H1 (cell line): Measurements from ENCODE around the gene DUSP7. TPM values are rescaled to one million over a fixed set of nuclear protein-coding genes. Genes with fewer than 3 reads are reported as not detected.

ENCODE experiments used
- CTCF ChIA-PET: fragments of 300-600 bp; sonication (Branson Sonifier 250); formaldehyde crosslinking; loops from one replicate; lab custom pipeline; 2021; ENCODE audit not compliant: partially characterized antibody; lab: Charles Lee
- POLR2A ChIA-PET: fragments of 300-600 bp; sonication (Branson Sonifier 250); formaldehyde crosslinking; loops from one replicate; lab custom pipeline; 2021; ENCODE audit warnings: inconsistent platforms; ENCODE audit not compliant: partially characterized antibody; lab: Charles Lee
- DNase-seq, 2 experiments: peaks; one replicate each; pipeline versions ENCODE4 v3.0.0 to v3.0.0-alpha.2; 2010 to 2022; ENCODE audit warnings: low spot score in 2 of 2, low read depth in 1 of 2, mixed read lengths in 1 of 2
- FAIRE-seq: peaks from 2 replicates; lab custom pipeline; 2011; peaks lifted over from hg19 to GRCh38; lab: Jason Lieb, UNC
- H2AFZ ChIP-seq: 2 replicates; pipeline ENCODE4 v1.8.1; 2012; ENCODE audit warnings: low read length, inconsistent platforms
- H2AK5ac ChIP-seq: 2 replicates; pipeline ENCODE4 v1.6.1; 2013; ENCODE audit warnings: low read depth, low read length
- H2BK120ac ChIP-seq: replicated peaks from 2 replicates; pipeline ENCODE3; 2013; ENCODE audit warnings: low read depth, low read length, inconsistent platforms
- H2BK12ac ChIP-seq: 2 replicates; pipeline ENCODE4 v1.6.1; 2013; ENCODE audit warnings: low read depth, low read length
- H2BK15ac ChIP-seq: 2 replicates; pipeline ENCODE4 v1.6.1; 2013; ENCODE audit warnings: low read length
- H2BK20ac ChIP-seq: 2 replicates; pipeline ENCODE4 v1.6.1; 2013; ENCODE audit warnings: low read length
- H2BK5ac ChIP-seq: 2 replicates; pipeline ENCODE4 v1.6.1; 2013; ENCODE audit warnings: low read depth, low read length
- H3K14ac ChIP-seq: 2 replicates; pipeline ENCODE4 v1.6.1; 2013; ENCODE audit warnings: inconsistent platforms; ENCODE audit not compliant: insufficient read length
- H3K18ac ChIP-seq: 2 replicates; pipeline ENCODE4 v1.6.1; 2013; ENCODE audit warnings: low read length; ENCODE audit errors: extremely low read depth
- H3K23ac ChIP-seq: 2 replicates; pipeline ENCODE4 v1.6.1; 2013; ENCODE audit warnings: inconsistent platforms; ENCODE audit not compliant: insufficient read length
- H3K23me2 ChIP-seq: 2 replicates; pipeline ENCODE4 v1.6.1; 2013; ENCODE audit warnings: low read depth, low read length
- H3K27ac ChIP-seq: 2 replicates; pipeline ENCODE4 v1.6.1; 2011; ENCODE audit warnings: low read depth, low read length, inconsistent platforms
- H3K27me3 ChIP-seq, 4 experiments: replicated peaks in 1 of 4; 1 replicate in 1 of 4; 2 replicates in 3 of 4; pipeline versions ENCODE4 v1.6.1 to v1.8.1; 2011 to 2013; ENCODE audit warnings: low read length in 3 of 4, mild to moderate bottlenecking in 3 of 4, inconsistent platforms in 2 of 4, mixed read lengths in 2 of 4, moderate library complexity in 1 of 4; ENCODE audit not compliant: control insufficient read depth in 3 of 4, insufficient read depth in 3 of 4; ENCODE audit errors: extremely low read depth in 1 of 4
- H3K36me3 ChIP-seq, 4 experiments: 2 replicates each; pipeline versions ENCODE4 v1.6.1 to v1.8.1; 2011 to 2013; ENCODE audit warnings: mild to moderate bottlenecking in 4 of 4, low read length in 3 of 4, moderate library complexity in 2 of 4, control low read depth in 1 of 4, inconsistent platforms in 1 of 4; ENCODE audit not compliant: insufficient read depth in 4 of 4, control insufficient read depth in 2 of 4
- H3K4ac ChIP-seq: replicated peaks from 2 replicates; pipeline ENCODE3; 2013; ENCODE audit warnings: low read length, low read depth, mixed read lengths, inconsistent platforms; ENCODE audit not compliant: insufficient read length
- H3K4me1 ChIP-seq, 4 experiments: replicated peaks in 1 of 4; 1 replicate in 1 of 4; 2 replicates in 3 of 4; pipeline versions ENCODE4 v1.6.1 to v1.8.1; 2011 to 2013; ENCODE audit warnings: low read length in 3 of 4, inconsistent platforms in 2 of 4, mixed read lengths in 1 of 4; ENCODE audit not compliant: insufficient read depth in 4 of 4, control insufficient read depth in 3 of 4
- H3K4me2 ChIP-seq, 2 experiments: 2 replicates each; pipeline versions ENCODE4 v1.6.1 to v1.8.1; 2011 to 2013; ENCODE audit warnings: low read depth in 2 of 2, low read length in 2 of 2, control low read depth in 1 of 2, inconsistent platforms in 1 of 2, mild to moderate bottlenecking in 1 of 2; ENCODE audit not compliant: insufficient read depth in 1 of 2
- H3K4me3 ChIP-seq, 4 experiments: fragments of 200-600, 300-600 bp in 1 of 4; sonication (generic), shearing (Covaris generic), sonication (Bioruptor Twin) in 1 of 4; 2 replicates each; pipeline versions ENCODE4 v1.5.1 to v1.8.1; 2011 to 2016; ENCODE audit warnings: low read length in 4 of 4, low read depth in 3 of 4, control low read depth in 2 of 4, inconsistent platforms in 2 of 4, mild to moderate bottlenecking in 2 of 4, mixed read lengths in 1 of 4, moderate library complexity in 1 of 4; ENCODE audit not compliant: insufficient read depth in 2 of 4; ENCODE audit errors: extremely low read depth in 1 of 4
- H3K56ac ChIP-seq: replicated peaks from 2 replicates; pipeline ENCODE3; 2013; ENCODE audit warnings: low read depth, mild to moderate bottlenecking, mixed read lengths, low read length, inconsistent platforms; ENCODE audit not compliant: insufficient read length
- H3K79me1 ChIP-seq: 2 replicates; pipeline ENCODE4 v1.6.1; 2013; ENCODE audit warnings: low read depth, low read length, control low read depth
- H3K79me2 ChIP-seq, 2 experiments: 2 replicates each; pipeline versions ENCODE4 v1.6.1 to v1.8.1; 2012 to 2013; ENCODE audit warnings: low read length in 2 of 2, mild to moderate bottlenecking in 2 of 2, inconsistent platforms in 1 of 2; ENCODE audit not compliant: insufficient read depth in 2 of 2, control insufficient read depth in 1 of 2
- H3K9ac ChIP-seq, 4 experiments: replicated peaks in 1 of 4; 1 replicate in 1 of 4; 2 replicates in 3 of 4; pipeline versions ENCODE4 v1.6.1 to v1.8.1; 2011 to 2013; ENCODE audit warnings: low read depth in 3 of 4, low read length in 3 of 4, control low read depth in 2 of 4, mild to moderate bottlenecking in 2 of 4, moderate library complexity in 2 of 4, inconsistent platforms in 1 of 4; ENCODE audit errors: extremely low read depth in 1 of 4
- H3K9me3 ChIP-seq, 2 experiments: 2 replicates each; pipeline versions ENCODE4 v1.6.1 to v1.8.1; 2012 to 2013; ENCODE audit warnings: mild to moderate bottlenecking in 2 of 2, moderate library complexity in 2 of 2, control low read depth in 1 of 2, inconsistent platforms in 1 of 2, low read depth in 1 of 2, low read length in 1 of 2, mixed read lengths in 1 of 2; ENCODE audit not compliant: insufficient read depth in 2 of 2
- H4K20me1 ChIP-seq, 2 experiments: replicated peaks in 1 of 2; 2 replicates each; pipeline versions ENCODE3 to v1.8.1; 2011 to 2013; ENCODE audit warnings: inconsistent platforms in 2 of 2, low read length in 2 of 2, mild to moderate bottlenecking in 1 of 2; ENCODE audit not compliant: insufficient read depth in 2 of 2, control insufficient read depth in 1 of 2
- H4K5ac ChIP-seq: 2 replicates; pipeline ENCODE4 v1.6.1; 2013; ENCODE audit warnings: low read length, low read depth, mixed read lengths, inconsistent platforms; ENCODE audit not compliant: insufficient read length
- H4K8ac ChIP-seq: 2 replicates; pipeline ENCODE4 v1.8.0; 2013; ENCODE audit warnings: mild to moderate bottlenecking, moderate library complexity, low read length, inconsistent platforms; ENCODE audit not compliant: insufficient read depth; ENCODE audit errors: extremely low read depth
- H4K91ac ChIP-seq: replicated peaks from 2 replicates; pipeline ENCODE3; 2013; ENCODE audit warnings: low read length, mixed read lengths, inconsistent platforms; ENCODE audit not compliant: insufficient read length
- NRF1 ChIP-seq: IDR thresholded peaks from 2 replicates; pipeline ENCODE4 v1.6.1; 2011; ENCODE audit warnings: mild to moderate bottlenecking, low read depth, low read length, improper control_type of control experiment
- WGBS, 2 experiments: shearing (Covaris generic) in 1 of 2; methylation state at CpG; one replicate each; pipeline versions ENCODE4 v1.1.6 to v1.1.7; 2013 to 2015; ENCODE audit warnings: low lambda C conversion rate in 2 of 2, mixed read lengths in 2 of 2, inconsistent platforms in 1 of 2, low coverage in 1 of 2, missing lambda C conversion rate in 1 of 2; ENCODE audit not compliant: insufficient replicate concordance in 2 of 2, insufficient coverage in 1 of 2, insufficient read length in 1 of 2; ENCODE audit errors: extremely low coverage in 1 of 2, missing lambda C conversion rate in 1 of 2; 5-methylcytosine and 5-hydroxymethylcytosine counted together
- polyA plus RNA-seq, 7 experiments: library from polyadenylated mRNA; depleted of rRNA in 3 of 7; stranded (reverse) in 5 of 7; unstranded in 2 of 7; fragments of >200 nt in 5 of 7; fragments of 200-250 nt in 2 of 7; gene quantifications; 1 replicate in 5 of 7; 2 replicates in 1 of 7; 4 replicates in 1 of 7; pipeline versions ENCODE4 v1.2.1 to v1.2.3, GENCODE V29; 2011 to 2013; ENCODE audit warnings: missing spikeins in 2 of 7, mixed read lengths in 2 of 7
- total RNA-seq: library from RNA; stranded (reverse); fragmentation: NEBNext Ultra II Directional; extraction: Animal tissue kit (Norgen Biotek cat#: 25700); gene quantifications from 2 replicates; pipeline ENCODE4 v1.2.1, GENCODE V29; 2021

DUSP7 gene
- total and polyA plus RNA-seq, 2 of the 8 experiments (the other 6 are each of a cell fraction or from before 2014, with no cell fraction given): 19.4 to 24.9 TPM

GRCh38 chr3:52039846-52040245, 16.5 kb downstream of the DUSP7 start:
- H4K20me1 ChIP-seq: no peaks in the 10 kb centered on the region
- no peaks in the 10 kb centered on the region for H3K36me3 ChIP-seq
- no peak overlapping the region for H2BK15ac ChIP-seq
- no peak overlapping the region for H2BK5ac ChIP-seq
- H4K91ac ChIP-seq: no peak overlapping the region
- H3K23ac ChIP-seq: no peak overlapping the region
- peaks cover 0 to 4% (median 1%) of the 10 kb centered on the region in 4 experiments; a peak in 2 of 7 replicates for H3K4me1 ChIP-seq
- H3K79me1 ChIP-seq: no peaks in the 10 kb centered on the region
- no peak overlapping the region for H4K8ac ChIP-seq
- H3K18ac ChIP-seq: no peak overlapping the region
- ChIA-PET POLR2A (interaction anchor here (0.9 to 2.1 kb wide), 4 partner anchors 8 to 44 kb away, joined by 3 to 8 read pairs (median 4); partner anchors contain the start of gene RPL29), CTCF (interaction anchor here (1.0 to 33.0 kb wide), 7 partner anchors 11 to 104 kb away, joined by 3 to 984 read pairs (median 48); partner anchors contain the start of gene DUSP7)
- H3K9me3 ChIP-seq: no peaks in the 10 kb centered on the region
- no peaks in the 10 kb centered on the region for H3K27me3 ChIP-seq
- no peak overlapping the region for H2BK20ac ChIP-seq
- H3K23me2 ChIP-seq: no peaks in the 10 kb centered on the region
- no peak overlapping the region for H3K9ac ChIP-seq
- no peak overlapping the region for H3K4me2 ChIP-seq
- no peak overlapping the region for H3K56ac ChIP-seq
- no peaks in the 10 kb centered on the region for H3K79me2 ChIP-seq
- H3K14ac ChIP-seq: no peak overlapping the region
- no peak overlapping the region for H2BK12ac ChIP-seq
- no peak overlapping the region for H4K5ac ChIP-seq
- 99% methylated on average over 12 of the region's 17 CpGs; no CpG with 5 or more reads in 1 of the 2 experiments for WGBS, 2 experiments
- DNase-seq: no peak
- H2BK120ac ChIP-seq: no peak overlapping the region
- no peak overlapping the region for H2AK5ac ChIP-seq
- no peak overlapping the region for H3K27ac ChIP-seq
- H3K4me3 ChIP-seq: no peak overlapping the region
- no peak overlapping the region for H3K4ac ChIP-seq
- H2AFZ ChIP-seq: no peak overlapping the region
- FAIRE-seq: no peak
- TF ChIP-seq NRF1: no peak
